Fibroblast of lung (primary cell): Measurements from ENCODE around the gene HTR1A.

Experiments used
- EZH2 ChIP-seq: IDR thresholded peaks from 2 replicates; pipeline ENCODE4 v1.5.1; 2012; ENCODE audit warnings: low read length, control low read depth, mild to moderate bottlenecking; ENCODE audit errors: missing control alignments
- TF ChIP-seq, protein P1 (sequence below), 2 donors: IDR thresholded peaks in 1 of 2; conservative IDR thresholded peaks in 1 of 2; 1 replicate in 1 of 2; 2 replicates in 1 of 2; pipeline ENCODE4 v1.5.1; 2011 to 2012; ENCODE audit warnings: low read length in 2 of 2, control low read depth in 1 of 2, inconsistent platforms in 1 of 2, low read depth in 1 of 2, mild to moderate bottlenecking in 1 of 2

DNA sequence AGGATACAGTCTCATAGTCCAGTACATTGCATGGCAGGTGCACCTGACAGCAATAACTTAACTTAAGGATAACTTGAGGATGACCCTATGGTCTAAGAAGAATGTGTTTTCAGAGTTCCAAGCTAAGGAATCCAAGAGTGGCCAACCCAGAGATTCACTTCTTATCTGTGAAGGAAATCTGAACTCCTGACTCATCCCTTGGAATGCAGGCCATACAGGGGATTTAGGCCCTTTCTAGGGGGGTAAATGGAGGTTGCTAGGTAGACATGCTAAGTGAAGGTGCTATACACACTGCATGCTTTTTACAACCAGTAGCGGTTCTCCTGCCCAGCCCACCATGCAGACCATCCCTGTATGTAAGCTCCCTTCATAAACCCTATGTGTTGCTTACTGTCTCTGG, 50.4 kb downstream of the HTR1A start:
- TF ChIP-seq, protein P1, sequence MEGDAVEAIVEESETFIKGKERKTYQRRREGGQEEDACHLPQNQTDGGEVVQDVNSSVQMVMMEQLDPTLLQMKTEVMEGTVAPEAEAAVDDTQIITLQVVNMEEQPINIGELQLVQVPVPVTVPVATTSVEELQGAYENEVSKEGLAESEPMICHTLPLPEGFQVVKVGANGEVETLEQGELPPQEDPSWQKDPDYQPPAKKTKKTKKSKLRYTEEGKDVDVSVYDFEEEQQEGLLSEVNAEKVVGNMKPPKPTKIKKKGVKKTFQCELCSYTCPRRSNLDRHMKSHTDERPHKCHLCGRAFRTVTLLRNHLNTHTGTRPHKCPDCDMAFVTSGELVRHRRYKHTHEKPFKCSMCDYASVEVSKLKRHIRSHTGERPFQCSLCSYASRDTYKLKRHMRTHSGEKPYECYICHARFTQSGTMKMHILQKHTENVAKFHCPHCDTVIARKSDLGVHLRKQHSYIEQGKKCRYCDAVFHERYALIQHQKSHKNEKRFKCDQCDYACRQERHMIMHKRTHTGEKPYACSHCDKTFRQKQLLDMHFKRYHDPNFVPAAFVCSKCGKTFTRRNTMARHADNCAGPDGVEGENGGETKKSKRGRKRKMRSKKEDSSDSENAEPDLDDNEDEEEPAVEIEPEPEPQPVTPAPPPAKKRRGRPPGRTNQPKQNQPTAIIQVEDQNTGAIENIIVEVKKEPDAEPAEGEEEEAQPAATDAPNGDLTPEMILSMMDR (conservative IDR thresholded peaks at IDR 0.05 in 1 of 2, IDR thresholded peaks at IDR 0.05 in 1 of 2; ENCODE audit: low read depth in 1 of 2, low read length in 2 of 2) = no peak
- TF ChIP-seq EZH2 = no peak
